Measurements from ENCODE around the gene TUT7.

DNA sequence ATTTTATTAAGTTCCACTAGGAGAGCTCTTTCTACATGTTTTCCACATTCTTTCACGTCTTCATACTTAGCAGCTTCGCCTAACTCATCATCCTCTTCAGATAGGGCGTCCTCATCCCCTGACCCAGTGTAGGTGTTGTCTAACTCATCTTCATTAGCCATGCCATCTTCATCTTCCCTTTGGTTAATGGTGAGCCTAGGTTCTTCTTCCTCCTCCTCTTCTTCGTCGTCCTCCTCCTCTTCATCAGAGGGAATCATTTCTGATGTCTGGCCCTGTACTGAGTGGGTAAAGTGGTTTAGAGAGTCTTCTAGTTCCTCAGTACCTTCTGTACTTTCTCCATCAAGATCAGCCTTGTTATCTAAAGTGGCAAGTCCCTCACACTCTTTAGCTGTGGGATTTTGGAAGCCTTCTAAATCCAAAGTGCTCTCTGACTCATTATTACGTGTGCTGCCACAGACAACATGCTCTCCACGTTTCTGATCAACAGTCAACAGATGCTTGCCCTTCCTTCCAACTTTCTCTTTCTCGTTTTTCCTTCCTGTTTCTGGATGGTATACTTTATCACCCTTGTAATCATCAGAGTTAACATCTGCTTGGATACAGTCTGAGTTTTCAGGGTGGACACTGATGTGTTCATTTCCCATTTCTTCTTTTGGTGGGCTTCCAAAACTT, 31.1 kb downstream of the TUT7 start:
- no peak for TF ChIP-seq CTCF (IDR thresholded peaks at IDR 0.05)
- TF ChIP-seq POLR2A (IDR thresholded peaks at IDR 0.05) = no peak
